ENCODE data around the gene GULP1. TPM values are rescaled to one million over a fixed set of nuclear protein-coding genes. Genes with fewer than 3 reads are reported as not detected.

The GULP1 gene
- total RNA-seq, 1 donor from 2014 or later = 17.7 TPM

DNA sequence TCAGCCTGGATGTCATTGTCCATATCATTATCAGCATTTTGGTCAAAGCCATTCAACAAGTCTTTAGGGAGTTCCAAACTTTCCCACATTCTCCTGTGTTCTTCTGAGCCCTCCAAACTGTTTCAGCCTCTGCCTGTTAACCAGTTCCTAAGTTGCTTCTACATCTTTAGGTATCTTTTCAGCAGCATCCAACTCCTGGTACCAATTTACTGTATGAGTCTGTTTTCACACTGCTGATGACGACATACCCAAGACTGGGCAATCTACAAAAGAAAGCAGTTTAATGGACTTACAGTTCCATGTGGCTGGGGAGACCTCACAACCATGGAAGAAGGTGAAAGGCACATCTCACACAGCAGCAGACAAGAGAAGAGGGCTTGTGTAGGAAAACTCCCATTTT lies 94.2 kb downstream of the GULP1 start:
- Mint-ChIP-seq H3K27me3 (ENCODE audit: unreplicated experiment) (no peaks in the 10 kb centered on the region), H3K4me3 (ENCODE audit: unreplicated experiment) (no peak overlapping the region), H3K27ac (ENCODE audit: unreplicated experiment) (no peak overlapping the region), H3K36me3 (ENCODE audit: unreplicated experiment) (peaks cover 20% of the 10 kb centered on the region), H3K4me1 (ENCODE audit: low read depth, unreplicated experiment) (peaks cover 5% of the 10 kb centered on the region), H3K9me3 (ENCODE audit: unreplicated experiment) (peaks cover 5% of the 10 kb centered on the region)
- no peak for DNase-seq
- TF ChIP-seq, protein P1, sequence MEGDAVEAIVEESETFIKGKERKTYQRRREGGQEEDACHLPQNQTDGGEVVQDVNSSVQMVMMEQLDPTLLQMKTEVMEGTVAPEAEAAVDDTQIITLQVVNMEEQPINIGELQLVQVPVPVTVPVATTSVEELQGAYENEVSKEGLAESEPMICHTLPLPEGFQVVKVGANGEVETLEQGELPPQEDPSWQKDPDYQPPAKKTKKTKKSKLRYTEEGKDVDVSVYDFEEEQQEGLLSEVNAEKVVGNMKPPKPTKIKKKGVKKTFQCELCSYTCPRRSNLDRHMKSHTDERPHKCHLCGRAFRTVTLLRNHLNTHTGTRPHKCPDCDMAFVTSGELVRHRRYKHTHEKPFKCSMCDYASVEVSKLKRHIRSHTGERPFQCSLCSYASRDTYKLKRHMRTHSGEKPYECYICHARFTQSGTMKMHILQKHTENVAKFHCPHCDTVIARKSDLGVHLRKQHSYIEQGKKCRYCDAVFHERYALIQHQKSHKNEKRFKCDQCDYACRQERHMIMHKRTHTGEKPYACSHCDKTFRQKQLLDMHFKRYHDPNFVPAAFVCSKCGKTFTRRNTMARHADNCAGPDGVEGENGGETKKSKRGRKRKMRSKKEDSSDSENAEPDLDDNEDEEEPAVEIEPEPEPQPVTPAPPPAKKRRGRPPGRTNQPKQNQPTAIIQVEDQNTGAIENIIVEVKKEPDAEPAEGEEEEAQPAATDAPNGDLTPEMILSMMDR (IDR thresholded peaks at IDR 0.05; ENCODE audit: partially characterized antibody, unreplicated experiment) = no peak

DNA sequence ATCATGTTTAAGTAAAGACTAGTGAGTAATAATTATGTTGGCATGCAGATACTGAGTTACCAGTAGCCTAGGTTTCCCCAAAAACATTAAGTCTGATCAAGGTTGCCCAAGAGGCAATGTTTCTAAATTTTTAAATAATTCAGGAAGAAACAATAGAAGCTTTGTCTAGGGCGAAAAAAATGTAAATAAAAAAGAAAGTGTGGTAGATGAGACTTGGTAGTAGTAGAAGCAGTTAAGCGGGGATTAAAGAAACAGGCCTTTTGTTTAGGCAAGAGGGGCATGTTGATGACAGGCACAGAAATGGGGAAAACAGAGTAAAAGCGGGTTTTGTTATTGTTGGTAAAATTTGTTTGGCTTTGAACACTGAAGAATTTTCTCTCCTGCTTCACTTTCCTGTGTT lies 97.2 kb downstream of the GULP1 start:
- H3K27ac Mint-ChIP-seq (ENCODE audit: unreplicated experiment) = no peak overlapping the region

DNA sequence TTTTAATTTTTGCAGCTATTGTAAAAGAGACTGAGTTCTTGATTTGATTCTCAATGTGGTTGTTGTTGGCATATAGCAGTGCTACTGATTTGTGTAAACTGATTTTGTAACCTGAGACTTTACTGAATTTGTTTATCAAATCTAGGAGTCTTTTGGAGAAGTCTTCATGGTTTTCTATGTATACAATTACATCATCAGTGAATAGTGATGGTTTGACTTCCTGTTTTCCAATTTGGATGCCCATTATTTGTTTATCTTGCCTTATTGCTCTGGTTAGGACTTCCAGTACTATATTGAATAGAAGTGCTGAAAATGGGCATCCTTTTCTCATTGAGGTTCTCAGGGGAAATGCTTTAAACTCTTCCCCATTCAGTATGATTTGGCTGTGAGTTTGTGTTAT lies 99.7 kb downstream of the GULP1 start:
- no peaks in the 10 kb centered on the region for H3K4me1 Mint-ChIP-seq (ENCODE audit: low read depth, unreplicated experiment)
- peaks cover 5% of the 10 kb centered on the region for H3K36me3 Mint-ChIP-seq (ENCODE audit: unreplicated experiment)
- TF ChIP-seq, protein P1 (IDR thresholded peaks at IDR 0.05; ENCODE audit: partially characterized antibody, unreplicated experiment) = no peak
- no peaks in the 10 kb centered on the region for H3K27me3 Mint-ChIP-seq (ENCODE audit: unreplicated experiment)
- no peak overlapping the region for H3K4me3 Mint-ChIP-seq (ENCODE audit: unreplicated experiment)
- H3K27ac Mint-ChIP-seq (ENCODE audit: unreplicated experiment) = no peak overlapping the region
- no peaks in the 10 kb centered on the region for H3K9me3 Mint-ChIP-seq (ENCODE audit: unreplicated experiment)
- no peak for DNase-seq

More for the DNA sequence above, 97.2 kb downstream of the GULP1 start:
- Mint-ChIP-seq H3K4me3 (ENCODE audit: unreplicated experiment) (no peak overlapping the region), H3K36me3 (ENCODE audit: unreplicated experiment) (peaks cover 25% of the 10 kb centered on the region), H3K4me1 (ENCODE audit: low read depth, unreplicated experiment) (no peaks in the 10 kb centered on the region), H3K9me3 (ENCODE audit: unreplicated experiment) (peaks cover 5% of the 10 kb centered on the region), H3K27me3 (ENCODE audit: unreplicated experiment) (no peaks in the 10 kb centered on the region)
- DNase-seq = no peak
- TF ChIP-seq, protein P1 (IDR thresholded peaks at IDR 0.05; ENCODE audit: partially characterized antibody, unreplicated experiment) = no peak

DNA sequence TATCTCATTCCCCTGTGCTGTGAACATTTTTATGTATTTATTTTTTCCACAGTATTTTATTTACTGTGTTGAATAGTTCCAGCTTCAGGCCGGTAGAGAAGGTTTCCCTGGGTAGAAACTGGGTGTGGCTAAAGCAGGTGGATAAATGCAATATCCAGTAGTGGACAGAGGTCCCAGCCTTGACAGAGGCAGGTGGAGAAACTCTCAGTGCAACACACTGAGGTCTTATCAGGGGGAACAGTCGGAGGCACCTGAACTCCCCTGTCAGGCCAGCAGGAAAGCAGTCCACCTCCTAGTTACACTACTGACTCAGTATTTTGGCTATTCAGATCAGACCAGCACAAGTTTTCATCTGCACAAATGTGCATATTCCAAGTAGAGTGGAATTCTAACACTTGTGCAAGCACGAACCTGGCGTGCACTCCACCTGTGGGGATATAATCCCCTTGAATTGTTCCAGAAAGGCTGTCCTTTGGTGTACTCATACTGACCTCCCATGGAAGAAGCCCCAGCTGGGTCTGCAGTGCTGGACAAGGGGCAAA lies 103.3 kb downstream of the GULP1 start:
- H3K27ac Mint-ChIP-seq (ENCODE audit: unreplicated experiment) = no peak overlapping the region
- no peaks in the 10 kb centered on the region for H3K9me3 Mint-ChIP-seq (ENCODE audit: unreplicated experiment)
- H3K36me3 Mint-ChIP-seq (ENCODE audit: unreplicated experiment) = peaks cover 5% of the 10 kb centered on the region
- TF ChIP-seq, protein P1 (IDR thresholded peaks at IDR 0.05; ENCODE audit: partially characterized antibody, unreplicated experiment) = no peak
- H3K4me3 Mint-ChIP-seq (ENCODE audit: unreplicated experiment) = no peak overlapping the region
- DNase-seq = no peak
- H3K4me1 Mint-ChIP-seq (ENCODE audit: low read depth, unreplicated experiment) = peaks cover 5% of the 10 kb centered on the region
- H3K27me3 Mint-ChIP-seq (ENCODE audit: unreplicated experiment) = no peaks in the 10 kb centered on the region

DNA sequence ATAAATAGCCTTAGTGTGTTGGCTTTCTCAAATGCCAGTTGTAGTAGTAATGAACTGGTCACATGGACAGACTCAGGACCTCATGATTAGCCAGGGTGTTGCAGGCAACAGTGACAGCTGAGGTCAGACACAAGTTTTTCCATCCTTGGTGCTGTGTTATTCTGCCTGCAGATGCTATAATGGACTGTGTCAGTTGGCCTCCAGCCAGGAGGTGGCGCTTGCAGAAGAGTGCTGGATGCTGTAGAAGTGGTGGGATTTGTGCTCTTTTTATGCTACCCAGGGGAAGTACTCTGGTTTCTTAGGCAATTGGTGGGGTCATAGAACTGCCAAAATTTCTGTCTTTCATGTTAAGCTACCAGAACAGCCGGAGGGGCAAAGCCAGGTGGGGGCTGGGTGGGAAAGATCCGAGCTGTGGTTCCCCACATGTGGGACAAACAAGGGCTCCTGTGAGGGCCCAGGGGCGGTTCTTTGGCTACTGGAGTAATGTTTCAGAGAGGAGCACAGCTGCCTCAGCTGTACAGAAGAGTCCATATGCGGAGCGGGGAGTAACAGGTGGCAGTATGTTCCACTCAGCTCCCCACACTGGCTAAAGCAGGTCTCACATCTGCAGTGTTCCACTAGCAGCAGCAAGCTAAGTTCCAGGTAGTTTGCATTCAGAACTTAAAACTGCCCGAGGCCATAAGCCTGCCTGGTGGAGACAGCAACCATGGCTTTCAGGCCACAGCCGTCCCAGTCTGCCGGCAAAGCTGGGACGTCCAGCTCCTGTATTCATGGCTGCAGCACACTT lies 104.4 kb downstream of the GULP1 start:
- H3K4me1 Mint-ChIP-seq (ENCODE audit: low read depth, unreplicated experiment) = peaks cover 11% of the 10 kb centered on the region
- no peak for DNase-seq

More for the DNA sequence above, 104.4 kb downstream of the GULP1 start:
- no peak overlapping the region for H3K4me3 Mint-ChIP-seq (ENCODE audit: unreplicated experiment)
- no peaks in the 10 kb centered on the region for H3K27me3 Mint-ChIP-seq (ENCODE audit: unreplicated experiment)
- peaks cover 5% of the 10 kb centered on the region for H3K36me3 Mint-ChIP-seq (ENCODE audit: unreplicated experiment)
- H3K27ac Mint-ChIP-seq (ENCODE audit: unreplicated experiment) = peak overlapping the region; percentile 11
- TF ChIP-seq, protein P1 (IDR thresholded peaks at IDR 0.05; ENCODE audit: partially characterized antibody, unreplicated experiment) = no peak
- no peaks in the 10 kb centered on the region for H3K9me3 Mint-ChIP-seq (ENCODE audit: unreplicated experiment)

Data from glutamatergic neuron (in vitro differentiated cells).